GM12878 (cell line): ENCODE data around the gene FUT8. TPM values are rescaled to one million over a fixed set of nuclear protein-coding genes. Genes with fewer than 3 reads are reported as not detected.

Experiments
- ATAC-seq: fragments of 200-7000 bp; cut with Tn5 transposase; 3 replicates; pipeline ENCODE4 v1.9.1; 2020; ENCODE audit warnings: mild to moderate bottlenecking, moderate library complexity
- BruUV-seq: library from RNA; stranded (reverse); fragments of 400-500 nt; replicated peaks from 2 replicates; lab custom pipeline; 2021; lab: Mats Ljungman, UMichigan
- CTCF ChIA-PET: fragments of 300-600 bp; sonication (Branson Sonifier 250); formaldehyde crosslinking; extraction: SDS; loops from one replicate; lab custom pipeline; 2021; ENCODE audit warnings: inconsistent platforms; lab: Yijun Ruan, JAX
- POLR2A ChIA-PET: fragments of 350-600 bp; formaldehyde crosslinking; extraction: SDS; loops from one replicate; lab custom pipeline; 2021; ENCODE audit warnings: inconsistent platforms; lab: Charles Lee
- RAD21 ChIA-PET: fragments of 300-600 bp; sonication (Branson Sonifier 250); formaldehyde crosslinking; loops from one replicate; lab custom pipeline; 2023; ENCODE audit warnings: antibody characterized with exemption; ENCODE audit not compliant: unreplicated experiment; lab: Charles Lee
- SMC1A ChIA-PET: fragments of 300-600 bp; sonication (Branson Sonifier 250); formaldehyde crosslinking; loops from one replicate; lab custom pipeline; 2023; ENCODE audit not compliant: unreplicated experiment, uncharacterized antibody; lab: Charles Lee
- DNase-seq: peaks from one replicate; pipeline ENCODE4 v3.0.0-alpha.2; 2011; ENCODE audit warnings: low read depth, low spot score
- FAIRE-seq: peaks from 3 replicates; lab custom pipeline; 2011; peaks lifted over from hg19 to GRCh38; lab: Jason Lieb, UNC
- H2AFZ ChIP-seq: 2 replicates; pipeline ENCODE4 v1.6.0; 2011; ENCODE audit warnings: low read depth, low read length, control low read depth; ENCODE audit not compliant: control insufficient read depth
- H3K27ac ChIP-seq: 2 replicates; pipeline ENCODE4 v1.5.1; 2011; ENCODE audit warnings: control low read depth; ENCODE audit not compliant: control insufficient read depth, insufficient read depth
- H3K27me3 ChIP-seq, 2 experiments: replicated peaks in 1 of 2; 2 replicates each; pipeline versions ENCODE4 v1.6.0 to v1.6.1; 2011; ENCODE audit warnings: low read length in 1 of 2; ENCODE audit not compliant: control insufficient read depth in 2 of 2, insufficient read depth in 2 of 2
- H3K36me3 ChIP-seq, 2 experiments: 2 replicates each; pipeline ENCODE4 v1.5.1; 2011; ENCODE audit warnings: low read length in 1 of 2; ENCODE audit not compliant: control insufficient read depth in 2 of 2, insufficient read depth in 2 of 2
- H3K4me1 ChIP-seq: 2 replicates; pipeline ENCODE4 v1.6.1; 2011; ENCODE audit warnings: mild to moderate bottlenecking, low read length, moderate library complexity, mixed read lengths; ENCODE audit not compliant: control insufficient read depth, insufficient read depth
- H3K4me2 ChIP-seq: 2 replicates; pipeline ENCODE4 v1.6.0; 2011; ENCODE audit warnings: control low read depth; ENCODE audit not compliant: control insufficient read depth, insufficient read depth
- H3K4me3 ChIP-seq: fragments of 200-600 bp; sonication (generic); 2 replicates; pipeline ENCODE4 v1.5.1; 2016
- H3K79me2 ChIP-seq: 2 replicates; pipeline ENCODE4 v1.6.0; 2011; ENCODE audit warnings: low read length; ENCODE audit not compliant: control insufficient read depth, insufficient read depth
- H3K9ac ChIP-seq: 2 replicates; pipeline ENCODE4 v1.8.0; 2011; ENCODE audit warnings: low read length, control low read depth, mixed read lengths; ENCODE audit not compliant: control insufficient read depth, insufficient read depth
- H3K9me3 ChIP-seq: replicated peaks from 3 replicates; pipeline ENCODE4 v1.5.1; 2011; ENCODE audit warnings: mild to moderate bottlenecking, low read length; ENCODE audit not compliant: control insufficient read depth, insufficient read depth
- H4K20me1 ChIP-seq: 2 replicates; pipeline ENCODE4 v1.6.0; 2011; ENCODE audit not compliant: control insufficient read depth, insufficient read depth
- ATF7 ChIP-seq: fragments of 450-650 bp; IDR thresholded peaks from 2 replicates; pipeline ENCODE4 v1.6.1; 2016; ENCODE audit warnings: low read depth, mild to moderate bottlenecking
- HSF1 ChIP-seq: fragments of 150-350 bp; IDR thresholded peaks from 2 replicates; pipeline ENCODE4 v1.6.1; 2014; ENCODE audit warnings: mild to moderate bottlenecking, low read depth, low read length
- IKZF2 ChIP-seq, 2 experiments: fragments of 450-650 bp; IDR thresholded peaks; 2 replicates each; pipeline ENCODE4 v1.6.1; 2017; ENCODE audit warnings: mild to moderate bottlenecking in 2 of 2, moderate library complexity in 2 of 2
- KDM1A ChIP-seq: fragments of 200-600 bp; sonication (generic); IDR thresholded peaks from 2 replicates; pipeline ENCODE4 v1.6.1; 2016; ENCODE audit warnings: borderline replicate concordance
- NR2C1 ChIP-seq: fragments of 450-650 bp; IDR thresholded peaks from 2 replicates; pipeline ENCODE4 v1.6.1; 2017; ENCODE audit warnings: antibody characterized with exemption, mild to moderate bottlenecking, moderate library complexity
- PML ChIP-seq: IDR thresholded peaks from 2 replicates; pipeline ENCODE4 v1.6.1; 2012; ENCODE audit warnings: low read length, inconsistent platforms
- RUNX3 ChIP-seq: IDR thresholded peaks from 2 replicates; pipeline ENCODE4 v1.6.1; 2012; ENCODE audit warnings: low read length, inconsistent platforms
- ZBTB11 ChIP-seq: fragments of 450-650 bp; formaldehyde crosslinking; IDR thresholded peaks from 2 replicates; pipeline ENCODE4 v1.5.0; 2022; ENCODE audit warnings: mild to moderate bottlenecking, missing genetic modification characterization
- ZNF384 ChIP-seq: IDR thresholded peaks from 2 replicates; pipeline ENCODE4 v1.6.1; 2012; ENCODE audit warnings: low read depth, mild to moderate bottlenecking, low read length, improper control_type of control experiment, borderline replicate concordance
- WGBS: methylation state at CpG from one replicate; pipeline ENCODE4 v1.1.6; 2016; ENCODE audit warnings: low lambda C conversion rate; ENCODE audit not compliant: insufficient replicate concordance, insufficient coverage; ENCODE audit errors: missing lambda C conversion rate; 5-methylcytosine and 5-hydroxymethylcytosine counted together
- in situ Hi-C: fragments of 300-500 bp; cut with MboI; formaldehyde crosslinking; loops from 9 replicates; pipeline ENCODE4 v1.14.3; 2018; ENCODE audit warnings: mixed read lengths
- intact Hi-C: fragments of 100-400 bp; cut with micrococcal nuclease; formaldehyde crosslinking; loops from one replicate; pipeline ENCODE4 v1.14.2; 2022; ENCODE audit not compliant: unreplicated experiment
- polyA plus RNA-seq, 11 experiments: library from polyadenylated mRNA; depleted of rRNA in 4 of 11; unstranded in 6 of 11; stranded (reverse) in 5 of 11; fragments of >200 nt; fragmentation: Nextera tagmentation in 4 of 11; fragmentation: Illumina TruSeq in 1 of 11; extraction: Ambion mirVana in 4 of 11; extraction: Trizol in 1 of 11; gene quantifications; 1 replicate in 1 of 11; 2 replicates in 10 of 11; pipeline versions ENCODE4 v1.2.1 to v1.2.3, GENCODE V29; 2011 to 2016; ENCODE audit warnings: inconsistent platforms in 2 of 11, missing spikeins in 2 of 11, low read depth in 1 of 11
- total RNA-seq, 4 experiments: library from RNA; depleted of rRNA in 3 of 4; stranded (reverse); fragments of >200 nt in 3 of 4; fragmentation: Illumina TruSeq in 1 of 4; extraction: Trizol in 1 of 4; gene quantifications; 2 replicates each; pipeline versions ENCODE4 v1.2.1 to v1.2.3, GENCODE V29; 2013 to 2021
- TF ChIP-seq, protein P1 (sequence below): fragments of 450-650 bp; IDR thresholded peaks from 2 replicates; pipeline ENCODE4 v1.6.1; 2017; ENCODE audit warnings: mild to moderate bottlenecking, low read depth, inconsistent platforms; ENCODE audit not compliant: poor library complexity, severe bottlenecking
- TF ChIP-seq, protein P2 (sequence below): fragments of 450-650 bp; formaldehyde crosslinking; IDR thresholded peaks from 2 replicates; pipeline ENCODE4 v1.4.0; 2020; ENCODE audit warnings: mild to moderate bottlenecking, moderate library complexity

Gene FUT8
- total and polyA plus RNA-seq, 10 of the 15 experiments (the other 5 are each of a cell fraction or from before 2014, with no cell fraction given): 21.3 to 106 (median 66.3) TPM

GRCh38 chr14:65509842-65510241 lies 97.3 kb downstream of the FUT8 start:
- Histone ChIP-seq H3K27ac (no peak overlapping the region), H3K27me3 (no peaks in the 10 kb centered on the region), H3K9ac (no peak overlapping the region), H3K36me3 (0 out of 4 replicates have a peak, but pooled peaks cover 0 to 4% of the 10 kb centered on the region in 2 experiments), H3K4me1 (no peaks in the 10 kb centered on the region), H3K4me2 (no peak overlapping the region), H4K20me1 (no peaks in the 10 kb centered on the region), H3K79me2 (peaks cover 49% of the 10 kb centered on the region), H3K4me3 (no peak overlapping the region), H3K9me3 (peaks cover 6% of the 10 kb centered on the region), H2AFZ (no peak overlapping the region)
- BruUV-seq: no TSS peak
- no peak for FAIRE-seq
- ChIA-PET SMC1A (no interaction called here), POLR2A (interaction anchor here (0.6 kb wide), 1 partner anchor 1908 kb away, joined by 3 read pairs; no protein-coding TSS in a partner anchor), RAD21 (no interaction called here), CTCF (no interaction called here)
- in situ Hi-C loops (no loop called here), intact Hi-C loops (no loop called here)
- WGBS: 69% methylated on average over 3 of the region's 3 CpGs
- ATAC-seq: no peak
- DNase-seq: no peak
- TF ChIP-seq RUNX3: no peak
- TF ChIP-seq PML: no peak
- no peak for TF ChIP-seq ZNF384
- TF ChIP-seq ATF7: no peak
- TF ChIP-seq, protein P1, sequence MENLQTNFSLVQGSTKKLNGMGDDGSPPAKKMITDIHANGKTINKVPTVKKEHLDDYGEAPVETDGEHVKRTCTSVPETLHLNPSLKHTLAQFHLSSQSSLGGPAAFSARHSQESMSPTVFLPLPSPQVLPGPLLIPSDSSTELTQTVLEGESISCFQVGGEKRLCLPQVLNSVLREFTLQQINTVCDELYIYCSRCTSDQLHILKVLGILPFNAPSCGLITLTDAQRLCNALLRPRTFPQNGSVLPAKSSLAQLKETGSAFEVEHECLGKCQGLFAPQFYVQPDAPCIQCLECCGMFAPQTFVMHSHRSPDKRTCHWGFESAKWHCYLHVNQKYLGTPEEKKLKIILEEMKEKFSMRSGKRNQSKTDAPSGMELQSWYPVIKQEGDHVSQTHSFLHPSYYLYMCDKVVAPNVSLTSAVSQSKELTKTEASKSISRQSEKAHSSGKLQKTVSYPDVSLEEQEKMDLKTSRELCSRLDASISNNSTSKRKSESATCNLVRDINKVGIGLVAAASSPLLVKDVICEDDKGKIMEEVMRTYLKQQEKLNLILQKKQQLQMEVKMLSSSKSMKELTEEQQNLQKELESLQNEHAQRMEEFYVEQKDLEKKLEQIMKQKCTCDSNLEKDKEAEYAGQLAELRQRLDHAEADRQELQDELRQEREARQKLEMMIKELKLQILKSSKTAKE: no peak
- TF ChIP-seq ZBTB11: no peak
- TF ChIP-seq HSF1: no peak
- TF ChIP-seq KDM1A: no peak
- TF ChIP-seq NR2C1: no peak
- TF ChIP-seq, protein P2, sequence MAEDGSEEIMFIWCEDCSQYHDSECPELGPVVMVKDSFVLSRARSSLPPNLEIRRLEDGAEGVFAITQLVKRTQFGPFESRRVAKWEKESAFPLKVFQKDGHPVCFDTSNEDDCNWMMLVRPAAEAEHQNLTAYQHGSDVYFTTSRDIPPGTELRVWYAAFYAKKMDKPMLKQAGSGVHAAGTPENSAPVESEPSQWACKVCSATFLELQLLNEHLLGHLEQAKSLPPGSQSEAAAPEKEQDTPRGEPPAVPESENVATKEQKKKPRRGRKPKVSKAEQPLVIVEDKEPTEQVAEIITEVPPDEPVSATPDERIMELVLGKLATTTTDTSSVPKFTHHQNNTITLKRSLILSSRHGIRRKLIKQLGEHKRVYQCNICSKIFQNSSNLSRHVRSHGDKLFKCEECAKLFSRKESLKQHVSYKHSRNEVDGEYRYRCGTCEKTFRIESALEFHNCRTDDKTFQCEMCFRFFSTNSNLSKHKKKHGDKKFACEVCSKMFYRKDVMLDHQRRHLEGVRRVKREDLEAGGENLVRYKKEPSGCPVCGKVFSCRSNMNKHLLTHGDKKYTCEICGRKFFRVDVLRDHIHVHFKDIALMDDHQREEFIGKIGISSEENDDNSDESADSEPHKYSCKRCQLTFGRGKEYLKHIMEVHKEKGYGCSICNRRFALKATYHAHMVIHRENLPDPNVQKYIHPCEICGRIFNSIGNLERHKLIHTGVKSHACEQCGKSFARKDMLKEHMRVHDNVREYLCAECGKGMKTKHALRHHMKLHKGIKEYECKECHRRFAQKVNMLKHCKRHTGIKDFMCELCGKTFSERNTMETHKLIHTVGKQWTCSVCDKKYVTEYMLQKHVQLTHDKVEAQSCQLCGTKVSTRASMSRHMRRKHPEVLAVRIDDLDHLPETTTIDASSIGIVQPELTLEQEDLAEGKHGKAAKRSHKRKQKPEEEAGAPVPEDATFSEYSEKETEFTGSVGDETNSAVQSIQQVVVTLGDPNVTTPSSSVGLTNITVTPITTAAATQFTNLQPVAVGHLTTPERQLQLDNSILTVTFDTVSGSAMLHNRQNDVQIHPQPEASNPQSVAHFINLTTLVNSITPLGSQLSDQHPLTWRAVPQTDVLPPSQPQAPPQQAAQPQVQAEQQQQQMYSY: no peak
- TF ChIP-seq IKZF2 (IDR thresholded peaks at IDR 0.05): no peak
